Tibial artery (tissue), 4 donors: ENCODE results near the gene KIF20B.

Experiments
- DNase-seq, 2 donors: peaks; one replicate each; pipeline ENCODE4 v3.0.0-alpha.2; 2019
- H3K27ac ChIP-seq, 2 donors: fragments of 200-600 bp; sonication (generic) in 1 of 2; 1 replicate in 1 of 2; 2 replicates in 1 of 2; pipeline ENCODE4 v1.5.1; 2018 to 2019; ENCODE audit warnings: mild to moderate bottlenecking in 1 of 2
- H3K27me3 ChIP-seq, 2 donors: fragments of 200-600 bp; sonication (generic) in 1 of 2; one replicate each; pipeline versions ENCODE4 v1.5.1 to v1.6.0; 2016 to 2019
- H3K36me3 ChIP-seq, 3 donors: fragments of 200-600 bp; sonication (generic) in 2 of 3; one replicate each; pipeline ENCODE4 v1.5.1; 2016 to 2019; ENCODE audit warnings: mild to moderate bottlenecking in 2 of 3
- H3K4me1 ChIP-seq, 4 donors: fragments of 200-600 bp; sonication (generic) in 2 of 4; 1 replicate in 3 of 4; 2 replicates in 1 of 4; pipeline ENCODE4 v1.5.1; 2016 to 2019
- H3K4me3 ChIP-seq, 2 donors: fragments of 200-600 bp; sonication (generic) in 1 of 2; 1 replicate in 1 of 2; 2 replicates in 1 of 2; pipeline ENCODE4 v1.5.1; 2018 to 2019; ENCODE audit warnings: mild to moderate bottlenecking in 2 of 2
- H3K9me3 ChIP-seq, 3 donors: fragments of 200-600 bp; sonication (generic) in 1 of 3; one replicate each; pipeline ENCODE4 v1.5.1; 2016 to 2019
- intact Hi-C: fragments of 100-400 bp; cut with DNase I; formaldehyde crosslinking; loops from one replicate; pipeline ENCODE4 v1.15.0; 2023; ENCODE audit warnings: low total_unique reads
- TF ChIP-seq, protein P1 (sequence below), 2 experiments: fragments of 200-600 bp in 1 of 2; fragments of 450-650 bp in 1 of 2; IDR thresholded peaks; one replicate each; pipeline ENCODE4 v1.5.1; 2017 to 2019; ENCODE audit warnings: antibody characterized with exemption in 2 of 2, mild to moderate bottlenecking in 1 of 2, moderate library complexity in 1 of 2

KIF20B gene

DNA sequence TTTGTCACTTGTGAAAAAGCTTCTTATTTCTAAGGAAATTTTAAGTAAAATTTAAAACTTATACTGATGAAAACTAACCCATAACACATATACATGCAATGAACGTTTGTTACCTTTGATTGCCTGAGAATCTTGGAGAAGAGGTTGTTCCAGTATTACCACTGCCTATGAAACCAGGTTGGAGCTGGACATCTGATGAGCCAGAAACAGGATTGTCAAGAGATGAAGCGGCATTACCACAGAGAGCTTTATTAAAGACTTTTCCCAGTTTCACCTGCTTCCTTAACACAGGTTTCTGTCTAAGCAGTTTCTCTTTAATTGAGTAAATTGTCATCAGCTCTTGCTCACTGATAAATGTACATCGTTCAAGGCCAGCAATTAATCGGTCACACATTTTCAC lies 9.0 kb upstream of the KIF20B start:
- Histone ChIP-seq H3K4me3 (no peak overlapping the region), H3K9me3 (no peaks in the 10 kb centered on the region), H3K4me1 (no peaks in the 10 kb centered on the region), H3K27ac (no peak overlapping the region), H3K27me3 (no peaks in the 10 kb centered on the region), H3K36me3 (no peaks in the 10 kb centered on the region)
- DNase-seq: no peak
- intact Hi-C loops: no loop called here
- TF ChIP-seq, protein P1, sequence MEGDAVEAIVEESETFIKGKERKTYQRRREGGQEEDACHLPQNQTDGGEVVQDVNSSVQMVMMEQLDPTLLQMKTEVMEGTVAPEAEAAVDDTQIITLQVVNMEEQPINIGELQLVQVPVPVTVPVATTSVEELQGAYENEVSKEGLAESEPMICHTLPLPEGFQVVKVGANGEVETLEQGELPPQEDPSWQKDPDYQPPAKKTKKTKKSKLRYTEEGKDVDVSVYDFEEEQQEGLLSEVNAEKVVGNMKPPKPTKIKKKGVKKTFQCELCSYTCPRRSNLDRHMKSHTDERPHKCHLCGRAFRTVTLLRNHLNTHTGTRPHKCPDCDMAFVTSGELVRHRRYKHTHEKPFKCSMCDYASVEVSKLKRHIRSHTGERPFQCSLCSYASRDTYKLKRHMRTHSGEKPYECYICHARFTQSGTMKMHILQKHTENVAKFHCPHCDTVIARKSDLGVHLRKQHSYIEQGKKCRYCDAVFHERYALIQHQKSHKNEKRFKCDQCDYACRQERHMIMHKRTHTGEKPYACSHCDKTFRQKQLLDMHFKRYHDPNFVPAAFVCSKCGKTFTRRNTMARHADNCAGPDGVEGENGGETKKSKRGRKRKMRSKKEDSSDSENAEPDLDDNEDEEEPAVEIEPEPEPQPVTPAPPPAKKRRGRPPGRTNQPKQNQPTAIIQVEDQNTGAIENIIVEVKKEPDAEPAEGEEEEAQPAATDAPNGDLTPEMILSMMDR (IDR thresholded peaks at IDR 0.05): no peak

- intact Hi-C loops: no loop called here
- no peak for DNase-seq
- no peak overlapping the region for H3K27ac ChIP-seq
- TF ChIP-seq, protein P1 (IDR thresholded peaks at IDR 0.05): no peak
- no peak overlapping the region for H3K4me3 ChIP-seq
- no peaks in the 10 kb centered on the region for H3K4me1 ChIP-seq
- H3K9me3 ChIP-seq: no peaks in the 10 kb centered on the region
- no peaks in the 10 kb centered on the region for H3K36me3 ChIP-seq
- no peaks in the 10 kb centered on the region for H3K27me3 ChIP-seq
These were observed 8.2 kb upstream of the KIF20B start for GRCh38 chr10:89693176-89693575.

- Histone ChIP-seq H3K4me1 (no peaks in the 10 kb centered on the region), H3K9me3 (no peaks in the 10 kb centered on the region), H3K27me3 (no peaks in the 10 kb centered on the region), H3K36me3 (no peaks in the 10 kb centered on the region), H3K27ac (no peak overlapping the region), H3K4me3 (no peak overlapping the region)
- intact Hi-C loops: no loop called here
- TF ChIP-seq, protein P1 (IDR thresholded peaks at IDR 0.05): no peak
- no peak for DNase-seq
These were observed 6.1 kb upstream of the KIF20B start for GRCh38 chr10:89695307-89695706.

GRCh38 chr10:89697946-89698345 lies 3.4 kb upstream of the KIF20B start:
- Histone ChIP-seq H3K36me3 (no peaks in the 10 kb centered on the region), H3K27me3 (no peaks in the 10 kb centered on the region), H3K4me1 (peaks cover 0 to 7% (median 3%) of the 10 kb centered on the region in 4 donors), H3K27ac (no peak overlapping the region), H3K9me3 (no peaks in the 10 kb centered on the region), H3K4me3 (no peak overlapping the region)
- TF ChIP-seq, protein P1 (IDR thresholded peaks at IDR 0.05): no peak
- DNase-seq: no peak
- intact Hi-C loops: no loop called here

- intact Hi-C loops: loop anchor here (10.0 kb wide), 2 partner anchors 275 to 445 kb away; partner anchors contain the start of gene LIPA
- TF ChIP-seq, protein P1 (IDR thresholded peaks at IDR 0.05): no peak
- no peak for DNase-seq
These were observed 1.8 kb upstream of the KIF20B start for GRCh38 chr10:89699581-89700064.

DNA sequence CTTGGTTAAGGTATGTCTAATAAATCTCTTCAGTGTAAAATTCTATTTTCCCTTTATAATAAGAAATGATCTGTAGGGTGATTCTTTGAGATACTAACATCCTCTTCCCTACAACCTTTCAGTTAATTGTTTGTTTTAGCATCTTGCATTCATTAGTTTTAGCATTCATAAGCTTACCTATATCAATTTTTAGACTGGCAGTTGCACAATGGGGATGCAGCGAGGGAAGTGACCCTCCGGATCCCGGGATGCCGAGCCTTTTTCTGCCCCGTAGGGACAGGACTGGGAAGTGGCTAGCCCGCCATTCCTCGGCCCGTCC lies 508 bp upstream of the KIF20B start:
- peak overlapping the region; percentile 75 to 78 for H3K27ac ChIP-seq
- no peaks in the 10 kb centered on the region for H3K36me3 ChIP-seq
- no peak for DNase-seq
- peaks cover 0 to 7% (median 3%) of the 10 kb centered on the region in 4 donors for H3K4me1 ChIP-seq
- H3K4me3 ChIP-seq: peak overlapping the region; percentile 55 to 68
- intact Hi-C loops: loop anchor here (10.0 kb wide), 2 partner anchors 276 to 446 kb away; partner anchors contain the start of gene LIPA
- TF ChIP-seq, protein P1 (IDR thresholded peaks at IDR 0.05): no peak
- no peaks in the 10 kb centered on the region for H3K9me3 ChIP-seq
- no peaks in the 10 kb centered on the region for H3K27me3 ChIP-seq

More at GRCh38 chr10:89699581-89700064, 1.8 kb upstream of the KIF20B start:
- H3K27ac ChIP-seq: no peak overlapping the region
- H3K27me3 ChIP-seq: no peaks in the 10 kb centered on the region
- H3K4me1 ChIP-seq: peaks cover 0 to 7% (median 3%) of the 10 kb centered on the region in 4 donors
- no peaks in the 10 kb centered on the region for H3K36me3 ChIP-seq
- H3K9me3 ChIP-seq: no peaks in the 10 kb centered on the region
- H3K4me3 ChIP-seq: no peak overlapping the region
